Heart right ventricle (tissue), 16 donors: ENCODE measurements around the gene FAM199X. TPM values are rescaled to one million over a fixed set of nuclear protein-coding genes. Genes with fewer than 3 reads are reported as not detected.
"Not testable (repeated sequence)": the region's sequence is repeated elsewhere in the genome, so short reads cannot be mapped to it uniquely, and the experiment has no call there.

Source experiments
- ATAC-seq, 8 donors: fragments of 200-7000 bp; cut with Tn5 transposase; one replicate each; pipeline ENCODE4 v1.9.1; 2020; ENCODE audit warnings: mild to moderate bottlenecking in 8 of 8, moderate library complexity in 8 of 8, moderate number of reproducible peaks in 1 of 8
- DNase-seq, 2 donors: peaks; one replicate each; pipeline ENCODE4 v3.0.0-alpha.2; 2020
- H3K27ac ChIP-seq, 10 donors: fragments of 200-600 bp; sonication (generic) in 2 of 10; one replicate each; pipeline versions ENCODE4 v1.5.0 to v1.8.0; 2020 to 2022; ENCODE audit warnings: mild to moderate bottlenecking in 3 of 10
- H3K27me3 ChIP-seq, 7 donors: fragments of 200-600 bp; one replicate each; pipeline ENCODE4 v1.8.0; 2021 to 2022; ENCODE audit warnings: mild to moderate bottlenecking in 2 of 7
- H3K36me3 ChIP-seq, 9 donors: fragments of 200-600 bp; sonication (generic) in 1 of 9; one replicate each; pipeline versions ENCODE4 v1.5.0 to v1.8.0; 2020 to 2022; ENCODE audit warnings: mild to moderate bottlenecking in 2 of 9
- H3K4me1 ChIP-seq, 9 donors: fragments of 200-600 bp; sonication (generic) in 1 of 9; one replicate each; pipeline versions ENCODE4 v1.5.0 to v1.8.0; 2020 to 2022; ENCODE audit warnings: mild to moderate bottlenecking in 4 of 9
- H3K4me3 ChIP-seq, 10 donors: fragments of 200-600 bp; sonication (generic) in 2 of 10; one replicate each; pipeline versions ENCODE4 v1.5.0 to v1.8.0; 2020 to 2022; ENCODE audit warnings: mild to moderate bottlenecking in 7 of 10, moderate library complexity in 2 of 10
- H3K9me3 ChIP-seq, 11 donors: fragments of 200-600 bp in 10 of 11; sonication (generic) in 2 of 11; one replicate each; pipeline versions ENCODE4 v1.5.0 to v1.8.0; 2013 to 2022; ENCODE audit warnings: mild to moderate bottlenecking in 2 of 11, control low read depth in 1 of 11, moderate library complexity in 1 of 11
- WGBS, 2 donors: extraction: QIAGEN DNeasy Blood & Tissue Kit; methylation state at CpG; one replicate each; pipeline ENCODE4 v1.1.7; 2013; ENCODE audit warnings: inconsistent platforms in 1 of 2; 5-methylcytosine and 5-hydroxymethylcytosine counted together
- intact Hi-C, 10 donors: fragments of 100-400 bp; cut with DNase I; formaldehyde crosslinking; loops; one replicate each; pipeline versions ENCODE4 v1.11.1 to v1.14.2; 2022
- polyA plus RNA-seq, 2 donors: library from polyadenylated mRNA; stranded (reverse); fragments of 200-250 nt; gene quantifications; one replicate each; pipeline ENCODE4 v1.2.3, GENCODE V29; 2013
- total RNA-seq, 10 donors: library from RNA; stranded (reverse); fragmentation: NEBNext Ultra II Directional in 3 of 10; extraction: Animal tissue kit (Norgen Biotek cat#: 25700) in 3 of 10; gene quantifications; one replicate each; pipeline versions ENCODE4 v1.2.1 to v1.2.4, GENCODE V29; 2021 to 2023
- TF ChIP-seq, protein P1 (sequence below), 9 donors: fragments of 200-600 bp; sonication (generic) in 2 of 9; IDR thresholded peaks; one replicate each; pipeline versions ENCODE4 v1.5.0 to v1.8.0; 2021 to 2022; ENCODE audit warnings: antibody characterized with exemption in 9 of 9, mild to moderate bottlenecking in 5 of 9, moderate library complexity in 1 of 9
- donor health status: Arrhythmogenic right ventricular cardiomyopathy.
- donor health status: ischemic (EF 13 %, LVEDD 7.1; RV severe dilation, severe dysfunction).
- donor health status: healthy with polysubstance abuse.
- donor health status: DM: no; HTN: yes; CAD: no.
- donor health status: DM: no; HTN: no; CAD: no.
- donor health status: ischemic (EF 25% LVEDD 6.9; RV normal size, moderate dysfunction).
- donor health status: ischemic (EF 25% LVEDD 5.7; RV mildly dilated, moderate dysfunction).
- donor health status: healthy.
- donor health status: DM: yes; HTN: yes; CAD: no.
- donor health status: Ischemic cardiomyopathy.
- donor health status: ischemic (EF 35%, LVEDD 5.7; RV mildly dilated, moderate dysfunction).
- donor health status: nonischemic (EF 11% LVEDD 7.7; RV severe dilation, severe dysfunction).
- donor health status: DM: yes; HTN: yes; CAD: no.
- donor health status: PGD.
- donor health status: ischemic (EF 29% LVEDD 5.4; RV normal size, mild dysfunction).
- donor health status: nonischemic (EF 23%, LVEDD 6.1; RV moderate dilation, normal function).

The FAM199X gene
- total and polyA plus RNA-seq, 12 donors = 4.2 to 12.8 (median 10.9) TPM

DNA sequence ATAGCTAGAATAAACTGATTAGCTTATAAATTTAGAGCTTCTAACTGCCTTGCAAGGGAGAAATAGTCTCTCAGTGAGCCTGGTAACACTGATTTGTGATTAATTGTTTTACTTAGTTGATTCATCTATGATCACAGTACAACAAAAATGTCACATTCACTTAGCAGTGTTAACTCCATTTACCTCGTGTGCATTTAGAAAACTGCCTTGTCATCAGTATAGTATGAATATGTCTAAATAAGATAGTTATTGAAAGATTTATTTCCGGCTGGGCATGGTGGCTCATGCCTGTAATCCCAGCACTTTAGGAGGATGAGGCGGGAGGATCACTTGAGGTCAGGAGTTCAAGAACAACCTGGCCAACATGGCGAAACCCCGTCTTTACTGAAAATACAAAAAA is 39.3 kb downstream of the FAM199X start:
- no peak overlapping the region for H3K27ac ChIP-seq
- intact Hi-C loops = no loop called here
- no peak overlapping the region for H3K4me3 ChIP-seq
- no peak for DNase-seq
- ATAC-seq = no peak
- no peaks in the 10 kb centered on the region for H3K4me1 ChIP-seq
- H3K27me3 ChIP-seq = peaks cover 0 to 54% (median 0%) of the 10 kb centered on the region in 7 donors
- WGBS, 2 donors = 89 to 96% methylated on average over 5 of the region's 5 CpGs
- H3K36me3 ChIP-seq = peaks cover 0 to 7% (median 0%) of the 10 kb centered on the region in 9 donors
- no peaks in the 10 kb centered on the region for H3K9me3 ChIP-seq
- TF ChIP-seq, protein P1, sequence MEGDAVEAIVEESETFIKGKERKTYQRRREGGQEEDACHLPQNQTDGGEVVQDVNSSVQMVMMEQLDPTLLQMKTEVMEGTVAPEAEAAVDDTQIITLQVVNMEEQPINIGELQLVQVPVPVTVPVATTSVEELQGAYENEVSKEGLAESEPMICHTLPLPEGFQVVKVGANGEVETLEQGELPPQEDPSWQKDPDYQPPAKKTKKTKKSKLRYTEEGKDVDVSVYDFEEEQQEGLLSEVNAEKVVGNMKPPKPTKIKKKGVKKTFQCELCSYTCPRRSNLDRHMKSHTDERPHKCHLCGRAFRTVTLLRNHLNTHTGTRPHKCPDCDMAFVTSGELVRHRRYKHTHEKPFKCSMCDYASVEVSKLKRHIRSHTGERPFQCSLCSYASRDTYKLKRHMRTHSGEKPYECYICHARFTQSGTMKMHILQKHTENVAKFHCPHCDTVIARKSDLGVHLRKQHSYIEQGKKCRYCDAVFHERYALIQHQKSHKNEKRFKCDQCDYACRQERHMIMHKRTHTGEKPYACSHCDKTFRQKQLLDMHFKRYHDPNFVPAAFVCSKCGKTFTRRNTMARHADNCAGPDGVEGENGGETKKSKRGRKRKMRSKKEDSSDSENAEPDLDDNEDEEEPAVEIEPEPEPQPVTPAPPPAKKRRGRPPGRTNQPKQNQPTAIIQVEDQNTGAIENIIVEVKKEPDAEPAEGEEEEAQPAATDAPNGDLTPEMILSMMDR (IDR thresholded peaks at IDR 0.05) = no peak

DNA sequence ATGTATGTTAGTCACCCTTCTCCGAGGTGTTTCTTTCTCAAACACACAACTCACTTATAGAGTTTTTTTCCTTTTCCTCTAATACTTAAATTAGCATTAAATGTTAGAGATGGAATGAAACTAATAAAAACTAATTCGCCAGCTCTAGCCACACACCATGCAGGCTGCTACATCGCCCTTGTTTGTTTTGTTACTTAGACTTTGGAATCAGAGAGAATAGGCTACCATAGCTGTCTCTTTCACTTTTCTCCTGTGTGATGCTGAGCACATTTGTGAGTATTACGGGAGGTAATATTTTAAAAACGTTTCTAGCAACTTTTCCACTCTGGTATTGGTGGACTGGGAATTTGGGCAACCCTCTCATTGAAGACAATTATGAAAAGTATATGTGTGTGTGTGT is 44.9 kb downstream of the FAM199X start:
- WGBS, 2 donors = 83 to 84% methylated on average over 5 of the region's 5 CpGs
- Histone ChIP-seq H3K36me3 (no peaks in the 10 kb centered on the region), H3K4me3 (no peak overlapping the region), H3K27me3 (peaks cover 0 to 47% (median 0%) of the 10 kb centered on the region in 7 donors), H3K9me3 (no peaks in the 10 kb centered on the region), H3K4me1 (no peaks in the 10 kb centered on the region), H3K27ac (no peak overlapping the region)
- ATAC-seq (no peak), DNase-seq (no peak)
- intact Hi-C loops = no loop called here
- TF ChIP-seq, protein P1 (IDR thresholded peaks at IDR 0.05) = no peak

DNA sequence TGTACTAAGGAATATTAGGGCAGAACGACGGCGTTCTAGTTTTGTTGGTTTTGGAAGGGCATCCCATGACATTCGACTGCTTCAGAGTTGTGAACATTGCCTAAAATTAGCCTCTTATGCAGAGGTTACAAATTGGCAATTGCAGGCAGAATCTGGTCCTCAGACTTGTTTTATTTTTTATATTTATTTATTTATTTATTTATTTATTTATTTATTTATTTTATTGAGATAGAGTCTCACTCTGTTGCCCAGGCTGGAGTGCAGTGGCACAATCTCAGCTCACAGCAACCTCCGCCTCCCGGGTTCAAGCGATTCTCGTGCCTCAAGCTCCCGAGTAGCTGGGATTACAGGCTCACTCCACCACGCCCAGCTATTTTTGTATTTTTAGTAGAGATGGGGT is 63.8 kb downstream of the FAM199X start:
- H3K4me3 ChIP-seq, intact Hi-C loops, H3K36me3 ChIP-seq, DNase-seq, ATAC-seq, H3K4me1 ChIP-seq, H3K27ac ChIP-seq, H3K9me3 ChIP-seq: not testable (repeated sequence)
- WGBS, 2 donors = 92 to 94% methylated on average over 10 of the region's 10 CpGs
- H3K27me3 ChIP-seq = peaks cover 0 to 26% (median 0%) of the 10 kb centered on the region in 7 donors

Other genes starting within 250 kb of the FAM199X start
- gene TMSB15B, start 203.8 kb upstream of the FAM199X start, total RNA-seq = under 1 TPM in 8 of 10 donors, not detected in 2; 0.28 to 0.86 (median 0.46) TPM
- 1 to 10 TPM; 1.0 to 1.6 TPM for gene TMSB15B, start 203.8 kb upstream of the FAM199X start, polyA plus RNA-seq
- not detected for gene H2BW1, start 152.7 kb upstream of the FAM199X start, total RNA-seq
- gene H2BW1, start 152.7 kb upstream of the FAM199X start, polyA plus RNA-seq = not detected
- not detected for gene H2BW2, start 126.5 kb upstream of the FAM199X start, total RNA-seq
- not detected for gene H2BW2, start 126.5 kb upstream of the FAM199X start, polyA plus RNA-seq
- under 1 TPM in 7 of 10 donors, not detected in 3; 0.09 to 0.35 (median 0.15) TPM for gene TMSB15C, start 90.2 kb upstream of the FAM199X start, total RNA-seq
- gene TMSB15C, start 90.2 kb upstream of the FAM199X start, polyA plus RNA-seq = under 1 TPM; 0.14 to 0.15 TPM
- gene ZCCHC18, start 53.9 kb upstream of the FAM199X start, total RNA-seq = 1 to 10 TPM in 3 of 10 donors, under 1 TPM in 6, not detected in 1; 0.38 to 1.7 (median 0.52) TPM
- gene ZCCHC18, start 53.9 kb upstream of the FAM199X start, polyA plus RNA-seq = under 1 TPM; 0.48 to 0.80 TPM
- gene SLC25A53, start 9.4 kb upstream of the FAM199X start, total RNA-seq = 10 to 100 TPM; 10.8 to 15.6 (median 11.6) TPM
- 1 to 10 TPM; 4.2 to 5.6 TPM for gene SLC25A53, start 9.4 kb upstream of the FAM199X start, polyA plus RNA-seq
- gene ESX1, start 88.5 kb downstream of the FAM199X start, total RNA-seq = not detected
- gene ESX1, start 88.5 kb downstream of the FAM199X start, polyA plus RNA-seq = not detected